CMK (cell line): ENCODE measurements around the gene HEPN1.

ENCODE experiments used
- DNase-seq: peaks from one replicate; pipeline ENCODE4 v3.0.0-alpha.2; 2010; ENCODE audit warnings: low read depth

HEPN1 gene

GRCh38 chr11:124884869-124885479 is 34.1 kb upstream of the HEPN1 start:
- DNase-seq: no peak

GRCh38 chr11:124886476-124886875 is 32.6 kb upstream of the HEPN1 start:
- DNase-seq: no peak

GRCh38 chr11:124886978-124887666 is 31.9 kb upstream of the HEPN1 start:
- DNase-seq: no peak

- DNase-seq: no peak
Measured at GRCh38 chr11:124887667-124888013, 31.4 kb upstream of the HEPN1 start.

- DNase-seq: no peak
Measured at GRCh38 chr11:124889191-124890091, 29.6 kb upstream of the HEPN1 start.

- no peak for DNase-seq
Measured at GRCh38 chr11:124890151-124890550, 28.9 kb upstream of the HEPN1 start.

GRCh38 chr11:124890683-124891372 is 28.2 kb upstream of the HEPN1 start:
- DNase-seq: no peak

GRCh38 chr11:124891373-124891861 is 27.6 kb upstream of the HEPN1 start:
- no peak for DNase-seq

- no peak for DNase-seq
Measured at GRCh38 chr11:124892146-124892545, 26.9 kb upstream of the HEPN1 start.

- no peak for DNase-seq
Measured at GRCh38 chr11:124892750-124893454, 26.1 kb upstream of the HEPN1 start.

- no peak for DNase-seq
Measured at GRCh38 chr11:124893781-124894401, 25.2 kb upstream of the HEPN1 start.

GRCh38 chr11:124894606-124895430 is 24.2 kb upstream of the HEPN1 start:
- no peak for DNase-seq

GRCh38 chr11:124895471-124895971 is 23.5 kb upstream of the HEPN1 start:
- no peak for DNase-seq

- DNase-seq: no peak
Measured at GRCh38 chr11:124896071-124896750, 22.8 kb upstream of the HEPN1 start.

GRCh38 chr11:124896821-124897391 is 22.1 kb upstream of the HEPN1 start:
- DNase-seq: no peak

- no peak for DNase-seq
Measured at GRCh38 chr11:124897674-124898262, 21.3 kb upstream of the HEPN1 start, which contains the start of gene ROBO4. Gene ROBO4 (minus strand): TSS chr11:124897865. CDS start chr11:124897795, 70 bp downstream.

- DNase-seq: no peak
Measured at GRCh38 chr11:124898263-124898680, 20.8 kb upstream of the HEPN1 start.

- DNase-seq: no peak
Measured at GRCh38 chr11:124898711-124899110, 20.3 kb upstream of the HEPN1 start.
